K562 (cell line): ENCODE measurements around the gene CHPF2. TPM values are rescaled to one million over a fixed set of nuclear protein-coding genes. Genes with fewer than 3 reads are reported as not detected.

Experiments used
- ATAC-seq: fragments of 200-7000 bp; cut with Tn5 transposase; 3 replicates; pipeline ENCODE4 v1.9.1; 2020; ENCODE audit warnings: moderate library complexity
- BruUV-seq: library from RNA; stranded (reverse); fragments of 400-500 nt; replicated peaks from 2 replicates; lab custom pipeline; 2021; lab: Mats Ljungman, UMichigan
- CTCF ChIA-PET: fragments of 300-600 bp; formaldehyde crosslinking; extraction: SDS; loops from one replicate; lab custom pipeline; 2021; ENCODE audit warnings: low intra/inter-chr PET ratio; lab: Yijun Ruan, JAX
- POLR2A ChIA-PET: fragments of 300-600, 350-650 bp; sonication (Branson Sonifier 250); formaldehyde crosslinking; extraction: SDS; loops from one replicate; lab custom pipeline; 2021; ENCODE audit warnings: antibody characterized with exemption, inconsistent platforms; lab: Yijun Ruan, JAX
- DNase-seq, 4 experiments: peaks; one replicate each; pipeline versions ENCODE4 v3.0.0 to v3.0.0-alpha.2; 2011 to 2018; ENCODE audit warnings: low spot score in 3 of 4, mixed read lengths in 3 of 4; ENCODE audit errors: extremely low read depth in 1 of 4
- FAIRE-seq: peaks from 2 replicates; lab custom pipeline; 2011; peaks lifted over from hg19 to GRCh38; lab: Jason Lieb, UNC
- H2AFZ ChIP-seq: 2 replicates; pipeline ENCODE4 v1.6.0; 2011; ENCODE audit warnings: low read depth, low read length, control low read depth, inconsistent platforms
- H3K27ac ChIP-seq: fragments of 200-600 bp; 3 replicates; pipeline ENCODE4 v1.8.0; 2011; ENCODE audit warnings: low read depth, mild to moderate bottlenecking, control low read depth, inconsistent platforms, low read length, moderate library complexity, mixed read lengths; ENCODE audit errors: extremely low read depth
- H3K27me3 ChIP-seq, 2 experiments: fragments of 300-600 bp in 1 of 2; 2 replicates in 1 of 2; 3 replicates in 1 of 2; pipeline versions ENCODE4 v1.6.0 to v1.8.0; 2011; ENCODE audit warnings: inconsistent platforms in 2 of 2, low read length in 2 of 2, mild to moderate bottlenecking in 1 of 2, mixed read lengths in 1 of 2, moderate library complexity in 1 of 2; ENCODE audit not compliant: control insufficient read depth in 2 of 2, insufficient read depth in 2 of 2
- H3K36me3 ChIP-seq: fragments of 300-600 bp; 3 replicates; pipeline ENCODE4 v1.8.0; 2011; ENCODE audit warnings: mild to moderate bottlenecking, low read length, inconsistent platforms; ENCODE audit not compliant: control insufficient read depth, insufficient read depth
- H3K4me1 ChIP-seq, 2 experiments: fragments of 200-600 bp in 1 of 2; replicated peaks in 1 of 2; 2 replicates in 1 of 2; 3 replicates in 1 of 2; pipeline versions ENCODE4 v1.5.1 to v1.8.0; 2011; ENCODE audit warnings: inconsistent platforms in 2 of 2, low read length in 2 of 2, mild to moderate bottlenecking in 1 of 2, mixed read lengths in 1 of 2, moderate library complexity in 1 of 2; ENCODE audit not compliant: control insufficient read depth in 2 of 2, insufficient read depth in 2 of 2
- H3K4me2 ChIP-seq: 2 replicates; pipeline ENCODE4 v1.6.1; 2011; ENCODE audit warnings: low read length, control low read depth, inconsistent platforms, mixed read lengths; ENCODE audit not compliant: insufficient read depth
- H3K4me3 ChIP-seq: fragments of 200-600 bp; sonication (generic), shearing (Covaris generic); 2 replicates; pipeline ENCODE4 v1.5.1; 2016; ENCODE audit warnings: control low read depth, inconsistent platforms
- H3K79me2 ChIP-seq: fragments of 200-600 bp; 3 replicates; pipeline ENCODE4 v1.8.0; 2011; ENCODE audit warnings: low read length, inconsistent platforms; ENCODE audit not compliant: control insufficient read depth, insufficient read depth
- H3K9ac ChIP-seq, 2 experiments: 2 replicates each; pipeline versions ENCODE4 v1.6.0 to v1.6.1; 2011; ENCODE audit warnings: low read depth in 2 of 2, low read length in 2 of 2, control low read depth in 1 of 2, inconsistent platforms in 1 of 2, mild to moderate bottlenecking in 1 of 2, mixed read lengths in 1 of 2; ENCODE audit not compliant: insufficient read depth in 1 of 2
- H3K9me1 ChIP-seq: one replicate; pipeline ENCODE4 v1.6.0; 2011; ENCODE audit warnings: inconsistent platforms, mild to moderate bottlenecking, low read length, moderate library complexity; ENCODE audit not compliant: control insufficient read depth, insufficient read depth
- H3K9me3 ChIP-seq: replicated peaks from 2 replicates; pipeline ENCODE4 v1.5.1; 2011; ENCODE audit warnings: low read depth, low read length, inconsistent platforms; ENCODE audit not compliant: control insufficient read depth, insufficient read depth
- H4K20me1 ChIP-seq: replicated peaks from 2 replicates; pipeline ENCODE4 v1.6.1; 2011; ENCODE audit warnings: low read length, inconsistent platforms, mixed read lengths; ENCODE audit not compliant: control insufficient read depth, insufficient read depth
- CHD2 ChIP-seq: IDR thresholded peaks from 2 replicates; pipeline ENCODE4 v1.6.1; 2011; ENCODE audit warnings: low read depth, low read length
- FOSL1 ChIP-seq: fragments of 200-800 bp; sonication (Bioruptor generic); conservative IDR thresholded peaks from 2 replicates; pipeline ENCODE4 v1.6.1; 2016; ENCODE audit warnings: missing genetic modification characterization, missing compliant biosample characterization
- FOXK2 ChIP-seq, 2 experiments: fragments of 450-650 bp; IDR thresholded peaks in 1 of 2; conservative IDR thresholded peaks in 1 of 2; 2 replicates each; pipeline ENCODE4 v1.6.1; 2016; ENCODE audit warnings: low read depth in 2 of 2, mild to moderate bottlenecking in 1 of 2
- GATA2 ChIP-seq: sonication (generic); formaldehyde crosslinking; IDR thresholded peaks from 2 replicates; pipeline ENCODE4 v1.4.0; 2020; ENCODE audit warnings: mild to moderate bottlenecking, missing genetic modification reagents
- HDAC8 ChIP-seq: fragments of 450-650 bp; IDR thresholded peaks from 2 replicates; pipeline ENCODE4 v1.6.1; 2016; ENCODE audit warnings: mild to moderate bottlenecking, missing genetic modification characterization, moderate library complexity, missing compliant biosample characterization
- HEY1 ChIP-seq: fragments of 250-450 bp; sonication (Bioruptor Pico); IDR thresholded peaks from 2 replicates; pipeline ENCODE4 v1.5.0; 2020; ENCODE audit warnings: mild to moderate bottlenecking, moderate library complexity, borderline replicate concordance
- HNRNPUL1 ChIP-seq: fragments of 200-400 bp; formaldehyde crosslinking; IDR thresholded peaks from 2 replicates; pipeline ENCODE4 v1.6.1; 2017; ENCODE audit warnings: low read length
- NCOA2 ChIP-seq, 2 experiments: fragments of 450-650 bp; IDR thresholded peaks; 2 replicates each; pipeline ENCODE4 v1.6.1; 2018; ENCODE audit warnings: mild to moderate bottlenecking in 2 of 2, moderate library complexity in 1 of 2; ENCODE audit not compliant: partially characterized antibody in 2 of 2
- PHB2 ChIP-seq: fragments of 450-650 bp; IDR thresholded peaks from 2 replicates; pipeline ENCODE4 v1.6.1; 2017; ENCODE audit warnings: low read depth
- PTBP1 ChIP-seq: fragments of 200-400 bp; formaldehyde crosslinking; IDR thresholded peaks from 2 replicates; pipeline ENCODE4 v1.6.1; 2017; ENCODE audit warnings: low read depth, low read length
- TCF3 ChIP-seq: sonication (generic); formaldehyde crosslinking; IDR thresholded peaks from 2 replicates; pipeline ENCODE4 v1.4.0; 2020; ENCODE audit warnings: mild to moderate bottlenecking, missing genetic modification reagents
- ZC3H8 ChIP-seq: fragments of 450-650 bp; IDR thresholded peaks from 2 replicates; pipeline ENCODE4 v1.6.1; 2017
- ZNF253 ChIP-seq: fragments of 250-450 bp; sonication (Bioruptor Pico); conservative IDR thresholded peaks from 2 replicates; pipeline ENCODE4 v1.6.1; 2021; ENCODE audit warnings: mild to moderate bottlenecking
- ZNF586 ChIP-seq: fragments of 450-650 bp; formaldehyde crosslinking; conservative IDR thresholded peaks from 2 replicates; pipeline ENCODE4 v1.4.0; 2020; ENCODE audit warnings: mild to moderate bottlenecking, moderate library complexity
- WGBS: fragments of 100-300 bp; shearing (Covaris generic); methylation state at CpG from one replicate; pipeline ENCODE4 v1.1.6; 2016; ENCODE audit warnings: low coverage, mixed read lengths; ENCODE audit not compliant: insufficient coverage; ENCODE audit errors: missing lambda C conversion rate; 5-methylcytosine and 5-hydroxymethylcytosine counted together
- in situ Hi-C: fragments of 300-500 bp; cut with MboI; formaldehyde crosslinking; loops from 4 replicates; pipeline ENCODE4 v1.15.0; 2018; ENCODE audit warnings: inconsistent platforms, mixed read lengths
- intact Hi-C: fragments of 100-400 bp; cut with micrococcal nuclease; formaldehyde crosslinking; loops from 2 replicates; pipeline ENCODE4 v1.14.2; 2022
- polyA plus RNA-seq, 8 experiments: library from polyadenylated mRNA; depleted of rRNA in 4 of 8; stranded (reverse) in 5 of 8; unstranded in 3 of 8; fragments of >200 nt; fragmentation: Nextera tagmentation in 2 of 8; fragmentation: Illumina TruSeq in 1 of 8; extraction: Ambion mirVana in 2 of 8; extraction: Trizol in 1 of 8; gene quantifications; 2 replicates each; pipeline versions ENCODE4 v1.2.1 to v1.2.3, GENCODE V29; 2011 to 2014; ENCODE audit warnings: inconsistent platforms in 1 of 8, missing spikeins in 1 of 8
- total RNA-seq, 7 experiments: library from RNA; depleted of rRNA in 6 of 7; stranded (reverse); fragments of >200 nt in 6 of 7; fragmentation: Illumina TruSeq in 2 of 7; extraction: Trizol in 2 of 7; gene quantifications; 2 replicates each; pipeline versions ENCODE4 v1.2.1 to v1.2.3, GENCODE V29; 2011 to 2021; ENCODE audit warnings: low replicate concordance in 1 of 7
- TF ChIP-seq, protein P1 (sequence below): fragments of 450-650 bp; IDR thresholded peaks from 2 replicates; pipeline ENCODE4 v1.7.0; 2016; ENCODE audit warnings: borderline replicate concordance

CHPF2 gene
- total and polyA plus RNA-seq, 9 of the 15 experiments (the other 6 are each of a cell fraction or from before 2014, with no cell fraction given), result 0.08 to 32.8 (median 10.5) TPM

- POLR2A ChIA-PET, result interaction anchor here (0.6 to 1.2 kb wide), 2 partner anchors 15 to 18 kb away, joined by 3 to 4 read pairs; no protein-coding TSS in a partner anchor
- 2% methylated on average over 11 of the region's 11 CpGs for WGBS
- Histone ChIP-seq H3K9me3 (no peaks in the 10 kb centered on the region; the same call in 1 of the 2 replicates), H3K27ac (no peak overlapping the region), H3K79me2 (no peaks in the 10 kb centered on the region), H3K4me2 (no peak overlapping the region), H3K9ac (no peak overlapping the region), H3K36me3 (no peaks in the 10 kb centered on the region), H2AFZ (no peak overlapping the region), H3K4me1 (peaks cover 5 to 24% of the 10 kb centered on the region in 2 experiments; a peak in 4 of 5 replicates)
- DNase-seq, result no peak
- CTCF ChIA-PET, result no interaction called here
- ATAC-seq, result no peak
- intact Hi-C loops, result no loop called here
- in situ Hi-C loops, result no loop called here
- TF ChIP-seq ZC3H8, result no peak
- no peak for TF ChIP-seq PHB2
- TF ChIP-seq NCOA2 (IDR thresholded peaks at IDR 0.05; ENCODE audit: partially characterized antibody in 2 of 2), result no peak
- TF ChIP-seq ZNF253 (CRISPR knock-in tag), result no peak
- no peak for TF ChIP-seq FOXK2 (conservative IDR thresholded peaks at IDR 0.05 in 1 of 2, IDR thresholded peaks at IDR 0.05 in 1 of 2; ENCODE audit: low read depth in 2 of 2)
- TF ChIP-seq TCF3 (CRISPR knock-in tag), result no peak
- no peak for TF ChIP-seq HNRNPUL1
- TF ChIP-seq CHD2, result no peak
- TF ChIP-seq GATA2 (CRISPR knock-in tag), result no peak
- TF ChIP-seq FOSL1 (tag), result no peak
- TF ChIP-seq ZNF586, result no peak
- no peak for TF ChIP-seq HEY1 (CRISPR knock-in tag)
- TF ChIP-seq PTBP1, result no peak
- TF ChIP-seq, protein P1, sequence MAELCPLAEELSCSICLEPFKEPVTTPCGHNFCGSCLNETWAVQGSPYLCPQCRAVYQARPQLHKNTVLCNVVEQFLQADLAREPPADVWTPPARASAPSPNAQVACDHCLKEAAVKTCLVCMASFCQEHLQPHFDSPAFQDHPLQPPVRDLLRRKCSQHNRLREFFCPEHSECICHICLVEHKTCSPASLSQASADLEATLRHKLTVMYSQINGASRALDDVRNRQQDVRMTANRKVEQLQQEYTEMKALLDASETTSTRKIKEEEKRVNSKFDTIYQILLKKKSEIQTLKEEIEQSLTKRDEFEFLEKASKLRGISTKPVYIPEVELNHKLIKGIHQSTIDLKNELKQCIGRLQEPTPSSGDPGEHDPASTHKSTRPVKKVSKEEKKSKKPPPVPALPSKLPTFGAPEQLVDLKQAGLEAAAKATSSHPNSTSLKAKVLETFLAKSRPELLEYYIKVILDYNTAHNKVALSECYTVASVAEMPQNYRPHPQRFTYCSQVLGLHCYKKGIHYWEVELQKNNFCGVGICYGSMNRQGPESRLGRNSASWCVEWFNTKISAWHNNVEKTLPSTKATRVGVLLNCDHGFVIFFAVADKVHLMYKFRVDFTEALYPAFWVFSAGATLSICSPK, result no peak
- no peak for TF ChIP-seq HDAC8
- TF ChIP-seq, all 486 proteins: peak for 0
- no peak overlapping the region for H3K4me3 ChIP-seq
- peaks cover 66 to 91% of the 10 kb centered on the region in 2 experiments for H3K27me3 ChIP-seq
- BruUV-seq, result no TSS peak
- no peak for FAIRE-seq
- H3K9me1 ChIP-seq, result no peaks in the 10 kb centered on the region
- H4K20me1 ChIP-seq, result peaks cover 26% of the 10 kb centered on the region
These were observed 22.6 kb downstream of the CHPF2 start for GRCh38 chr7:151254851-151255250.
